Stimulated activated CD8-positive, alpha-beta memory T cell treated with anti-CD3 and anti-CD28 coated beads, Interleukin-4, amount 100 ng/mL, for 4 hours (primary cell): Measurements from ENCODE around the gene RGS12.

Experiments used
- DNase-seq, 2 donors: peaks; one replicate each; pipeline ENCODE4 v3.0.0-alpha.2; 2020; ENCODE audit warnings: low read depth in 2 of 2, low spot score in 1 of 2

The RGS12 gene

GRCh38 chr4:3292571-3293400, at the start of gene RGS12:
Gene RGS12, plus strand, starts transcription at chr4:3293021. Its CDS starts 23,150 bp downstream, at chr4:3316171.
- DNase-seq: peak; percentile 45 to 74

- no peak for DNase-seq
Observed at GRCh38 chr4:3243136-3243780, 49.6 kb upstream of the RGS12 start.

GRCh38 chr4:3244002-3244401, 48.8 kb upstream of the RGS12 start:
- no peak for DNase-seq

- no peak for DNase-seq
Observed at GRCh38 chr4:3244747-3245146, 48.1 kb upstream of the RGS12 start.

- DNase-seq: no peak
Observed at GRCh38 chr4:3245676-3246075, 47.1 kb upstream of the RGS12 start.

GRCh38 chr4:3246458-3247398, 46.1 kb upstream of the RGS12 start:
- no peak for DNase-seq

GRCh38 chr4:3247399-3248177, 45.2 kb upstream of the RGS12 start:
- no peak for DNase-seq

- no peak for DNase-seq
Observed at GRCh38 chr4:3248178-3248480, 44.7 kb upstream of the RGS12 start.

- DNase-seq: no peak
Observed at GRCh38 chr4:3248811-3249661, 43.8 kb upstream of the RGS12 start, which contains the start of gene MSANTD1. Gene MSANTD1, plus strand, starts transcription at chr4:3249159. Its CDS starts 64 bp downstream, at chr4:3249223.

GRCh38 chr4:3249711-3250437, 42.9 kb upstream of the RGS12 start:
- DNase-seq: no peak

- no peak for DNase-seq
Observed at GRCh38 chr4:3250438-3250955, 42.3 kb upstream of the RGS12 start.

- no peak for DNase-seq
Observed at GRCh38 chr4:3250956-3251690, 41.7 kb upstream of the RGS12 start.

GRCh38 chr4:3251691-3252479, 40.9 kb upstream of the RGS12 start:
- DNase-seq: no peak

- no peak for DNase-seq
Observed at GRCh38 chr4:3252480-3252828, 40.4 kb upstream of the RGS12 start.

- DNase-seq: no peak
Observed at GRCh38 chr4:3252831-3253641, 39.8 kb upstream of the RGS12 start.

- DNase-seq: no peak
Observed at GRCh38 chr4:3253808-3254207, 39.0 kb upstream of the RGS12 start.
